Neural cell (in vitro differentiated cells): ENCODE measurements around the gene CHCT1. TPM values are rescaled to one million over a fixed set of nuclear protein-coding genes. Genes with fewer than 3 reads are reported as not detected.

Experiments
- H2AFZ ChIP-seq: fragments of 200-600, 300-800 bp; sonication (generic), shearing (Covaris generic); 2 replicates; pipeline ENCODE4 v1.6.0; 2014; ENCODE audit warnings: low read depth, mild to moderate bottlenecking, antibody characterized with exemption, low read length, moderate library complexity
- H3F3A ChIP-seq: fragments of 200-600 bp; shearing (Covaris generic); 2 replicates; pipeline ENCODE4 v1.6.1; 2016; ENCODE audit warnings: mild to moderate bottlenecking, moderate library complexity, mixed read lengths, antibody characterized with exemption, low read length; ENCODE audit not compliant: insufficient read depth, poor library complexity, severe bottlenecking
- H3K27ac ChIP-seq: fragments of 200-600, 300-800 bp; sonication (generic), shearing (Covaris generic); 2 replicates; pipeline ENCODE4 v1.5.1; 2014; ENCODE audit warnings: mild to moderate bottlenecking, low read length, moderate library complexity
- H3K27me3 ChIP-seq: fragments of 300-800, 200-600 bp; sonication (generic), shearing (Covaris generic); 2 replicates; pipeline ENCODE4 v1.6.0; 2014; ENCODE audit warnings: mild to moderate bottlenecking, low read depth, low read length, moderate library complexity; ENCODE audit not compliant: insufficient read depth
- H3K36me3 ChIP-seq: fragments of 300-800, 200-600 bp; sonication (generic), shearing (Covaris generic); 2 replicates; pipeline ENCODE4 v1.5.1; 2014; ENCODE audit warnings: mild to moderate bottlenecking, antibody characterized with exemption, low read length, moderate library complexity; ENCODE audit not compliant: insufficient read depth
- H3K4me2 ChIP-seq: fragments of 300-800, 200-600 bp; sonication (generic), shearing (Covaris generic); 2 replicates; pipeline ENCODE4 v1.6.0; 2014; ENCODE audit warnings: mild to moderate bottlenecking, low read length
- H3K4me3 ChIP-seq: fragments of 300-800, 200-600 bp; sonication (generic), shearing (Covaris generic); 2 replicates; pipeline ENCODE4 v1.5.1; 2014; ENCODE audit warnings: mild to moderate bottlenecking, low read length, moderate library complexity
- H3K79me2 ChIP-seq: fragments of 200-600 bp; shearing (Covaris generic); replicated peaks from 2 replicates; pipeline ENCODE4 v1.6.0; 2014; ENCODE audit warnings: mild to moderate bottlenecking, low read length, moderate library complexity; ENCODE audit not compliant: insufficient read depth
- H3K9ac ChIP-seq: fragments of 300-800, 200-600 bp; sonication (generic), shearing (Covaris generic); 2 replicates; pipeline ENCODE4 v1.6.1; 2016; ENCODE audit warnings: mild to moderate bottlenecking, low read length, mixed read lengths
- H3K9me2 ChIP-seq: fragments of 200-600 bp; shearing (Covaris generic); 2 replicates; pipeline ENCODE4 v1.6.1; 2016; ENCODE audit warnings: mild to moderate bottlenecking, low read length, mixed read lengths; ENCODE audit not compliant: insufficient read depth
- H3K9me3 ChIP-seq: fragments of 200-600, 300-800 bp; sonication (generic), shearing (Covaris generic); 2 replicates; pipeline ENCODE4 v1.6.1; 2016; ENCODE audit warnings: mild to moderate bottlenecking, mixed run types, low read length, moderate library complexity, mixed read lengths
- H4K20me1 ChIP-seq: fragments of 200-600 bp; shearing (Covaris generic); 2 replicates; pipeline ENCODE4 v1.6.1; 2016; ENCODE audit warnings: mild to moderate bottlenecking, mixed run types; ENCODE audit not compliant: insufficient read depth
- CTCF ChIP-seq: fragments of 450-650 bp; IDR thresholded peaks from 2 replicates; pipeline ENCODE4 v1.5.1; 2014; ENCODE audit warnings: antibody characterized with exemption, mild to moderate bottlenecking, moderate library complexity; ENCODE audit not compliant: poor library complexity, severe bottlenecking
- EP300 ChIP-seq: fragments of 450-650 bp; conservative IDR thresholded peaks from 2 replicates; pipeline ENCODE4 v1.6.1; 2014; ENCODE audit warnings: antibody characterized with exemption, mild to moderate bottlenecking, moderate library complexity; ENCODE audit not compliant: poor library complexity, severe bottlenecking
- EZH2 ChIP-seq: fragments of 200-600, 300-800 bp; shearing (Covaris generic), sonication (generic); IDR thresholded peaks from 2 replicates; pipeline ENCODE4 v1.6.1; 2014; ENCODE audit warnings: antibody characterized with exemption, low read length, borderline replicate concordance, mild to moderate bottlenecking; ENCODE audit not compliant: insufficient read depth, poor library complexity, severe bottlenecking
- MXI1 ChIP-seq: fragments of 450-650 bp; conservative IDR thresholded peaks from 2 replicates; pipeline ENCODE4 v1.6.1; 2014; ENCODE audit warnings: antibody characterized with exemption, mild to moderate bottlenecking; ENCODE audit not compliant: poor library complexity, severe bottlenecking
- POLR2AphosphoS5 ChIP-seq: IDR thresholded peaks from 2 replicates; pipeline ENCODE4 v1.6.1; 2012
- RAD21 ChIP-seq: fragments of 450-650 bp; conservative IDR thresholded peaks from 2 replicates; pipeline ENCODE4 v1.6.1; 2014; ENCODE audit warnings: antibody characterized with exemption, mild to moderate bottlenecking, moderate library complexity
- REST ChIP-seq: IDR thresholded peaks from 2 replicates; pipeline ENCODE4 v1.6.1; 2012; ENCODE audit warnings: borderline replicate concordance
- SMC3 ChIP-seq: fragments of 450-650 bp; conservative IDR thresholded peaks from 2 replicates; pipeline ENCODE4 v1.6.1; 2014; ENCODE audit warnings: antibody characterized with exemption, mild to moderate bottlenecking, moderate library complexity; ENCODE audit not compliant: poor library complexity
- TAF1 ChIP-seq: IDR thresholded peaks from 2 replicates; pipeline ENCODE4 v1.6.1; 2012; ENCODE audit warnings: low read depth
- polyA plus RNA-seq: library from polyadenylated mRNA; depleted of rRNA; stranded (reverse); fragments of >200 nt; gene quantifications from 2 replicates; pipeline ENCODE4 v1.2.3, GENCODE V29; 2014

Gene CHCT1
- polyA plus RNA-seq, 1 donor from 2014 or later: not detected

GRCh38 chr17:60412701-60413100, 9.6 kb upstream of the CHCT1 start:
- Histone ChIP-seq H3K79me2 (no peaks in the 10 kb centered on the region), H3K27me3 (no peaks in the 10 kb centered on the region), H4K20me1 (no peaks in the 10 kb centered on the region), H3K9me2 (no peaks in the 10 kb centered on the region), H3K9me3 (no peaks in the 10 kb centered on the region), H2AFZ (no peak overlapping the region), H3F3A (no peaks in the 10 kb centered on the region), H3K9ac (no peak overlapping the region), H3K4me2 (no peak overlapping the region), H3K27ac (no peak overlapping the region), H3K36me3 (no peaks in the 10 kb centered on the region), H3K4me3 (no peak overlapping the region)
- TF ChIP-seq POLR2AphosphoS5 (no peak), REST (no peak), EZH2 (no peak), MXI1 (no peak), CTCF (no peak), EP300 (no peak), TAF1 (no peak), RAD21 (no peak), SMC3 (no peak)

GRCh38 chr17:60415146-60415545, 7.1 kb upstream of the CHCT1 start:
- H3K36me3 ChIP-seq: no peaks in the 10 kb centered on the region
- no peak overlapping the region for H3K4me3 ChIP-seq
- H3K27ac ChIP-seq: no peak overlapping the region
- H3K27me3 ChIP-seq: no peaks in the 10 kb centered on the region
- no peaks in the 10 kb centered on the region for H3K9me3 ChIP-seq
- no peak overlapping the region for H3K4me2 ChIP-seq
- H4K20me1 ChIP-seq: no peaks in the 10 kb centered on the region
- H3K79me2 ChIP-seq: no peaks in the 10 kb centered on the region
- H3K9me2 ChIP-seq: no peaks in the 10 kb centered on the region
- H3F3A ChIP-seq: no peaks in the 10 kb centered on the region
- H2AFZ ChIP-seq: no peak overlapping the region
- no peak overlapping the region for H3K9ac ChIP-seq
- TF ChIP-seq MXI1 (no peak), TAF1 (no peak), SMC3 (no peak), REST (no peak), RAD21 (no peak), CTCF (no peak), EZH2 (no peak), POLR2AphosphoS5 (no peak)
